ENCODE measurements around the gene SNRNP70.
A peak's percentile ranks its signal among the peaks of the same experiment; 100 is the strongest.

The SNRNP70 gene

DNA sequence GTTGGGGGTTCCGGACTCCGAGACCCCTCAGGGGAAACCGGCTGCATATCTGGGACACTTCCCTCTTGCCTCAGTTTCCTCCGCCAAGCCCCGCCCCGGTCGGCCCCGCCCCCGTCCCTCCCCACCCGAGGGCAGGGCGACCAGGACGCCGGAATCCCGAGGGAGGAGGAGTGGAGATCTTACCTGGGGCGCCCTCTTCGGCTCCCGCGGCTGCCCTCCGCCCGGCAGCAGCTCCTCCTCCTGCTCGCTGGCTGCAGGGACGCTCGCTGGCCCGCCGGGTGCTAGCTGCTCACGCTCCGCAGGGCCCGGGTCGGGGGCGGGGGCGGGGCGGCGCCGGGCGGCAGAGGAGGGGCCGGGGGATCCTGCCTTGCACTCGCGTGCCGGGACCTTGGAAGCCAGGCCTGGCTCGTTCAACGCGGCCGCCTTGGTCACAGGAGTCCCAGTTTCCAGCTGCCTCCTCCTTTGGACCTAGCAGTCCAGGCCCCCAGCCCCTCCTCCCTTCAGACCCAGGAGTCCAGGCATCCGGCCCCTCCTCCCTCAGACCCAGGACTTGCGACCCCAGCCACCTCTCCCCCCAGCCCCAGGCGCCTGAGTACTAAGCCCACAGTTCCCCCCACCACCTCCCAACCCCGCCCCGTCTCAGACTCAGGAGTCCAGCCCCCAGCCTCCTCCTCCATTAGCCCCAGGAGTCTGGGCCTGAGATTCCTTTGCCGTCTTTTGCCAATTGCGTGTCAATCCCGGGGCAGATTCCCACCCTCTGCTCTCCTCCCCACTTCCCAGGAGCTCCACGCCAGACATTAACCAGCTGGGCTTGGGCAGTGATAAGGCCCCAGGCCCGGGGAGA is 20.3 kb upstream of the SNRNP70 start, which contains the start of gene NTF4:
NTF4 (minus strand) TSS at position 51 of the 844 bp plus-strand sequence. CDS start 2,821 bp downstream, outside the sequence.
- peak; percentile 56 for DNase-seq (ENCODE audit: low read depth, low spot score)

DNA sequence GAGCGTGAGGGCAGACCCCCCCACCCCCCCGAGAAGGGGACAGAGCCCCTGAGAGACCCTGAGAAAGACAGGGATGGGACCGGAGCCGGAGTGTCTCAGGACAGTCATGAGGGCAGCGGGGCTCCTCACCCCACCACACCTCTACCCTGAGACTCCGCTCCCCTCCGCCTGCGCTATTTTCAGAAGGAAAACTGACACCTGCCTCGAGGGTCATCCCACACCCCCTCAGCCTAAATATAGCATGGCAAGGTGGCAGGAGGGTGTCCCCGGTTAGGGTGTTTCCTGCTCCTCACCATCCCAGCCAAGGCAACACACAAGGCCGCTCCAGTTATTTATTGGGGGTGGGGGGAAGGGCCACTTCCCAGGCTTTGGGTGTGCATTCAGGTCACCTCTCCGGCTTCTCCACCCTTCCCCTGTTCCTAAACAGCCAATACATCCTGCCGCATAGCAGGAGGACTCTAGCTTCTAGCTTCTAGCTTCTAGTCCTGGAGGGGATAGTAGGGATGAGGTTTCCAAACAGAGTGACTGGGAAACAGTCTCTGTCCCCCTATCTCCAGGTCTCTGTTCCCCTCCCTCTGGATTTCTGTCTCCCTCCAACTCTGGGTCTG is 19.2 kb upstream of the SNRNP70 start:
- DNase-seq (ENCODE audit: low read depth, low spot score): no peak

DNA sequence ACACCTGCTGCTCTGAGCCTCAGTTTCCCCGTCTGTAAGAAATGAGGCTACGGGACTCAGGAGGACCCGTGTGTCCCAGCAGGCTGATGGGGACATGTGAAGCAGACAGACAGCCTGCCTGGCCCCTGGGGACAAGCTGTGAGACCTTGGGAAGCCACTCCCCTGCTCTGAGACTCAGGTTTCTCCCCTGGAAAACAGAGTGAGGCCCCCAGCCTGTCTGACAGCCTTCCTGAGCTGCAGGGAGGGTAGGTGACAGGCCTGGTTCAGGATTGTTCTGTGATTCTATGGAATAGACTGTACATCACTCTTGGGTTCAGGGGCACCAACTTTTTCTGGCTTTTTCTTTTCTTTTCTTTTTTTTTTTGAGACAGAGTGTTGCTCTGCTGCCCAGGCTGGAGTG is 17.7 kb upstream of the SNRNP70 start:
- no peak for DNase-seq (ENCODE audit: low read depth, low spot score)

DNA sequence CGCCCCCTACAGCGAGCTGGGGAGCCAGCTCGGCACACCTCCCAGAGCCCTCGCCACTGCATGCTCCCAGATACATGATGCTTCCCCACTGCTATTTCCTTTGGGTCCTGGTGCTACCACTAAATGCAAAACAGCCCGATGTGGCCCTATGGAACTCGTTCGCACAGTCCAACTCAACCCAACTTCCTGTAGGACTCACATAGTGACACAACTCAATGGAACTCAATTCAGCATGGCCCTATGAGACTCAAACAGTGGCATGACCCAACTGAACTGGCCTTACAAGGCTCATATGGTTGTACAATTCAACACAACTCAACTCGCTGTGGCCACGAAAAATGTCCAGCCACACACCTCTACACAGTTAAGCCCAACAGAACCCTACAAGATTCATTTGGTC is 16.2 kb upstream of the SNRNP70 start:
- no peak for DNase-seq (ENCODE audit: low read depth, low spot score)

DNA sequence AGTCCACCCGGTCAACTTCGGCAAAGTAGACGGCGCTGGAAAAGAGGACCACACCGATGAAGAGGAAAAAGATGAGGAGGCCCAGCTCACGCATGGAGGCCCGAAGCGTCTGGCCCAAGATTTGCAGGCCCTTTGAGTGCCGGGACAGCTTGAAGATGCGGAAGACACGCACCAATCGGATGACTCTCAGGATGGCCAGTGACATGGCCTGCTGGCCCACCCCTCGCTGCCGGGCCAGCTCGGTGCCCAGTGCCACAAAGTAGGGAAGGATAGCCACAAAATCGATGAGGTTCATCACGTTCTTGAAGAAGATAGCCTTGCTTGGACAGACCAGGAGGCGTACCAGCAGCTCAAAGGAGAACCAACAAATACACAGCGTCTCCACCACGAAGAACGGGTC is 14.8 kb upstream of the SNRNP70 start:
- no peak for DNase-seq (ENCODE audit: low read depth, low spot score)

DNA sequence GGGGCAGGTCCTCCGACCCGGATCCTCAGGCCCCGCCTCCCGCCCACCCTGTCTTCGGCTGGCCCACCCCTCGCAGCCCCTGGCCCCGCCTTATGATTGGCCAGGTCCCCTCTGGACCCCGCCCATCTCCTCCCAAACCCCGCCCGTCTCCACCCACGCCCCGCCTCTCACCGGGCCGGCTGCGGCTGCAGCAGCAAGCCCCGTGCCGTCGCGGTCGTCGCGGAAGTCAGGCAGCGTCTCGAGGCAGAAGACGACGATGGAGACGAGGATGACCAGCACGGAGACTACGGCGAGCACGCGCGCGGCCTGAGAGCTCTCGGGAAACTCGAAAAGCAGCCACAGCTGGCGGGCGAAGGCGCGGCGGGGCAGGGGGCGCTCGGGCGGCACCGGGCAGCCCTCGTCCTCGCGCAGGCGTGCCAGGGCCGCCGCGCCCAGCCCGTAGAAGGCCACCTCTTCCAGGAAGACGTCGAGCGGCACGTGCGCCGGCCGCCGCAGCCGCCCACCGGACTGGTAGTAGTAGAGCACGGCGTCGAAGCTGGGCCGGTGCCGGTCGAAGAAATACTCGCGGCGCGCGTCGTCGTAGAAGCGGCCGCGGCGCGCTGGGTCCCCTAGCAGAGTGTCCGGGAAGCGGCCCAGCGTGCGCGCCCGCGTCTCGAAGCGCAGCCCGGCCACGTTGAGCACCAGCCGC is 13.2 kb upstream of the SNRNP70 start:
- peak; percentile 70 for DNase-seq (ENCODE audit: low read depth, low spot score)

DNA sequence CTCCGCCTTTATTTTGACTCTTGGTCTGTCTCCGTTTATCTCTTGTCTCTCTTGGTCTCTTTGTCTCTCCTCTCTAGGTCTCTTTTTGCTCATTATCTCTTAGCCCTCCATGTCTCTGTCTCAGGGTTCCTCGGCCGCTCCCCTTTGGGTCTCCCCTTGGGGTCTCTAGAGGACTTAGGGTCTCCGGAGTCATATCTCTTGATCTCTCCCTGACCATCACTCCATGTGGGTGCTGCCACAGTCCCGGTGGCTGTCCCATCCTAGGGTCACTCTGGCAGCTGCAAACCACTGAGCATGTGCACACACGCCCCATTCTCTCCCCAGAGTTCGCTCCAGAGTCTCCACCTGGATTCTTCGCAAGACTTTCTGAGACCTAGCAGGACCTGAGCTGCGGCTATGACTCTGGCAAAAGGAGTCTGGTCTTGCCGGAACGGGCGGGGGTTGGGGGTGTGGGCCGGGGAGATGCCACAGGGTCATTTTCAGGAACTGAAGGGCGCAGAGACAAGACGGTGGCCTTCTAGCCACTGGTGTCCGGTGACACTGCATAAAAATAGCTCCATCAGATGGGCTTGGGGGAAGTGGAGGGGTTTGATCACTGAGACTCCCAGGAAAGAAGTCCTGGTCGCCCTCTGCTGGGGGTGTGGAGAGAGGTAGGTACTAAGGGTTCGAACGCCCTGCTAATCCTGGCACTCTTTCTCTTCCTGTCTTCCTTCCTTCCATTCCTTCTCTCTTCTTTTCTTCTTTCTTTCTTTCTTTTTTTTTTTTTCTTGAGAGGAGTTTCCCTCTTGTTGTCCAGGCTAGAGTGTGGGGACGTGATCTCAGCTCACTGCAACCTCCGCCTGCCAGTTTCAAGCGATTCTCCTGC is 11.5 kb upstream of the SNRNP70 start:
- peak; percentile 70 for DNase-seq (ENCODE audit: low read depth, low spot score)

DNA sequence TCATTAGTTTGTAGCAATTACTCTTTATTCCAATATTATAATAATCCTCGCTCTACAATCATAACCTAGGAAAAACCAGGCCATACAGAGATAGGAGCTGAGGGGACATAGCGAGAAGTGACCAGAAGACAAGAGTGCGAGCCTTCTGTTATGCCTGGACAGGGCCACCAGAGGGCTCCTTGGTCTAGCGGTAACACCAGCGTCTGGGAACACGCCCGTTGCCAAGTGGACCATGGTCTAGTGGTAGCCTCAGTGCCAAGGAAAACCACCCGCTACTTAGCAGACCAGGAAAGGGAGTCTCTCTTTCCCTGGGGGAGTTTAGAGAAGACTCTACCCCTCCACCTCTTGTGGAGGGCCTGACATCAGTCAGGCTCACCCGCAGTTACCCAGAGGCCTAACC is 10.4 kb upstream of the SNRNP70 start:
- peak; percentile 55 for DNase-seq (ENCODE audit: low read depth, low spot score)

DNA sequence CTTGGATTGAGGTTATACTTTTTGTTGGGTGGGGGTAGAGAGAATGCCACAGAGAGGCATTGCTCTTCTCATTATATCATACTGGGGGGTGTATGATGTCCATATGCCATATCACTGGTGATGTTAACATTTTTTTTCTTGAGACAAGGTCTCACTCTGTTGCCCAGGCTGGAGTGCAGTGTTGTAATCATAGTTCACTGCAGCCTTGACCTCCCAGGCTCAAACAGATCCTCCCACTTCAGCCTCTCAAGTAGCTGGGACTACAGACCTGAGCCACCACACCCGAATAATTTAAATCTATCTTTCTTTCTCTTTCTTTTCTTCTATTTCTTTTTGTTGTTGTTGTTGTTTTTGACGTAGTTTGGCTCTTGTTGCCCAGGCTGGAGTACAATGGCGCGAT is 4.9 kb upstream of the SNRNP70 start:
- no peak for DNase-seq (ENCODE audit: low read depth, low spot score)

DNA sequence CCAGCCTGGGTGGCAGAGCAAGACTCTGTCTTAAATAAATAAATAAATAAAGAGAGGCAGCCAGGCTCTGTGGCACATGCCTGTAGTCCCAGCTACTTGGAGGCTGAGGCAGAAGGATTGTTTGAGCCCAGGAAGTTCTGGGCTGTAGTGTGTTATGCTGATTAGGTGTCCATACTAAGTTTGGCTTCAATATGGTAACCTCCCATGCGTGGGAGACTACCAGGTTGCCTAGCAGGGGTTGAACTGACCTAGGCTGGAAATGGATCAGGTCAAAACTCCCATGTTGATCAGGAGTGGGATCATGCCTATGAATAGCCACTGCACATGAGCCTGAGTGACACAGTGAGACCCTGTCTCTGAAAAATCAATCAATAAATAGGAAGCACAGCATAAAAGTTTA is 4.0 kb upstream of the SNRNP70 start:
- no peak for DNase-seq (ENCODE audit: low read depth, low spot score)

DNA sequence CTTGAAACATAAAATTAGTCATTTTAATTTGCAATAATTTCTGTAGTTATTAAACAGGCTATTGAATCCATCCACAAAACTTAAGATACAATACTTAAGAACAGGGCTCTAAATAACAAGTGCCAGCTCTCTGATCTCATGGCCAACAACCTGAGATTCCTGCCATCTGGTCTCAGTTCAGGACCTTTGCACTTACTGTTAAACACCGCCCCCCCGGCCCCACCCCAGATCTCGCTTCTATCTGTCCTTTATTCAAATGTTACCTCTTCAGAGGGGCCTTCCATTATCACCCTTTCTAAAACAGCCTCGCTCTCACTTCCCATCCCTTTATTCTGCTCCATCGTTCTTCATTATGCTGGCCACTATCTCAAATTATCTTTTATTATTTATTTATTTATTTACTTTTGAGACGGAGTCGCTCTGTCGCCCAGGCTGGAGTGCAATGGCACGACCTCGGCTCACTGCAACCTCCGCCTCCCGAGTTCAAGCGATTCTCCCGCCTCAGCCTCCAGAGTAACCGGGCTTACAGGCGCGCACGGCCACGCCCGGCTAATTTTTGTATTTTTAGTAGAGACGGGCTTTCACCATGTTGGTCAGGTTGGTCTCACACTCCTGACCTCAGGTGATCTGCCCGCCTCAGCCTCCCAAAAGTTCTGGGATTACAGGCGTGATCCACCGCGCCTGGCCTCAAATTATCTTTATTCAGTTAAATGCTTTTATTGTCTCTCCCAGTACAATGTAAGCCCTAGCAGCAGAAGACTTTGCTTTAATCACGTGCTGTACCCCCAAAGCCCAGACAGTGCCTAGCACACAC is 838 bp upstream of the SNRNP70 start:
- no peak for DNase-seq (ENCODE audit: low read depth, low spot score)

DNA sequence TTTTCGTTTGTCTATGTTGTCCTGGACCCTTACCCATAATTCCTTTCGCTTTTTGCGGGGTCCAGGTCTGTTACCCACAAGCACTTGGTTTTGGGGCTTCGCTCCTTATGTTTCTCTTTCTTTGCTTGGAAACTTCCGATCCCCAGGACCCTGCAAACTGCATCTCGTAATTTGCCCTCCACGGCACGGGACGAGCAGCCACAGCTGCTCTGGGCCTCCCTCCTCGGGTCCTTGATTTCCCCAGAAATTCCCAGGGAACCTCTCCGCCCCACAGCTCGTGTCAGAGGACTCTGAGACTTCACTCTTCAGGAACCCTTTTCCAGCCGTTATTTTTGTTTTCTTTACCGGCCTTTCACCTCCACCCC is 599 bp downstream of the SNRNP70 start:
- DNase-seq (ENCODE audit: low read depth, low spot score): no peak

DNA sequence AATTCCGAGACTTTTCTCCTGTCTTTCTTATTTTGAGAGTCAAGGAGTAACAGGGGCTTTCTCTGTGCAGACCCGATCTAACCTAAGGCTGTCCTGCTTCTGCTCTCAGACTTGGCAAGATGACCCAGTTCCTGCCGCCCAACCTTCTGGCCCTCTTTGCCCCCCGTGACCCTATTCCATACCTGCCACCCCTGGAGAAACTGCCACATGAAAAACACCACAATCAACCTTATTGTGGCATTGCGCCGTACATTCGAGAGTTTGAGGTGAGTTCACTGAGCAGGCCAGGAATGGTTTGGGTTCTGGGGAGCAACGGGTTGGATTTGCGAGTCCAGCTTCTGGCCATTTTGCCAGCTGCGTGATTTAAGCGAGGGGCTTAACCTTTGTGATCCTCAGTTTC is 1.0 kb downstream of the SNRNP70 start:
- no peak for DNase-seq (ENCODE audit: low read depth, low spot score)

DNA sequence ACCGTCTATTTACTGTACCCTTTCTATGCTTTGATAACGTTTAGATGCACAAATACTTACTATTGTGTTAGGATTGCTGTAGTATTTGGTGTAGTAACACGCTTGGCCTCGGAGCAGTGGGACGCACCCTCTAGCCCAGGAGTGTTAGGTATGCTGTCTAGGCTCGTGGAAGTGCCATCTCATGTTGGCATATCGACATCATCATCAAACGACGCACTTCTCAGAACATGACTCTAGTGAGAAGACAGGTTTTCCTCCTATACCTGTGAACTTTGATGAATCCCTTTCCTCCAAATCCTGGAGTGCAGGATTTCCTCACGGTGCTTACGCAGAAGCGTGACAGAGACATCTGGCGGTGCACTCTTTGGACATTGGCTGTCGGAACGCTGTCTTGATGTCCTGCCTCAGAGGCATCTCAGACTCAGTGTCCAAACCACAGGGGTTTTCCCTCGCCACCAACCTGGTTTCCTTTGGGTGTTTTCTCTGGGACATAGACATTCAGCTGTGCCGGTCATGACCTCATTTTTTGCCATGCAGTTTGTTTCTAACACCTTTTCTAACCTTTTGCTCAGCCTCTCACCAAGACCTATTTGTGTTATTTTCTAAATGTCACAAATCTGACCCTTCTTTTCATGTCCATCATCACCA is 6.3 kb downstream of the SNRNP70 start:
- DNase-seq (ENCODE audit: low read depth, low spot score): no peak

DNA sequence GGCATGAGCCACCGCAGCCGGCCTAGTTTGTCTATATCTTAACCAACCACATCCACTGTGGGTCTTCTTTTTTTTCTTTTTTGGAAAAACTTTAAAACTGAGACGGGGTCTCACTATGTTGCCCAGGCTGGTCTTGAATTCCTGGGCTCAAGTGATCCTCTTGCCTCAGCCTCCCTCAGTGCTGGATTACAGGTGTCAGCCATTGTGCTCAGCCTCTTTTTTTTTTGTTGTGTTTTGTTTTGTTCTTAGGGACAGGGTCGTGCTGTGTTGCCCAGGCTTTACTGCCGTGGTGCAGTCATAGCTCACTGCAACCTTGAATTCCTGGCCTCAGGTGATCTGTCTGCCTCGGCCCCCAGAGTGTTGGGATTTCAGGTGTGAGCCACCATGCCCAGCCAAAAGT is 7.4 kb downstream of the SNRNP70 start:
- no peak for DNase-seq (ENCODE audit: low read depth, low spot score)

DNA sequence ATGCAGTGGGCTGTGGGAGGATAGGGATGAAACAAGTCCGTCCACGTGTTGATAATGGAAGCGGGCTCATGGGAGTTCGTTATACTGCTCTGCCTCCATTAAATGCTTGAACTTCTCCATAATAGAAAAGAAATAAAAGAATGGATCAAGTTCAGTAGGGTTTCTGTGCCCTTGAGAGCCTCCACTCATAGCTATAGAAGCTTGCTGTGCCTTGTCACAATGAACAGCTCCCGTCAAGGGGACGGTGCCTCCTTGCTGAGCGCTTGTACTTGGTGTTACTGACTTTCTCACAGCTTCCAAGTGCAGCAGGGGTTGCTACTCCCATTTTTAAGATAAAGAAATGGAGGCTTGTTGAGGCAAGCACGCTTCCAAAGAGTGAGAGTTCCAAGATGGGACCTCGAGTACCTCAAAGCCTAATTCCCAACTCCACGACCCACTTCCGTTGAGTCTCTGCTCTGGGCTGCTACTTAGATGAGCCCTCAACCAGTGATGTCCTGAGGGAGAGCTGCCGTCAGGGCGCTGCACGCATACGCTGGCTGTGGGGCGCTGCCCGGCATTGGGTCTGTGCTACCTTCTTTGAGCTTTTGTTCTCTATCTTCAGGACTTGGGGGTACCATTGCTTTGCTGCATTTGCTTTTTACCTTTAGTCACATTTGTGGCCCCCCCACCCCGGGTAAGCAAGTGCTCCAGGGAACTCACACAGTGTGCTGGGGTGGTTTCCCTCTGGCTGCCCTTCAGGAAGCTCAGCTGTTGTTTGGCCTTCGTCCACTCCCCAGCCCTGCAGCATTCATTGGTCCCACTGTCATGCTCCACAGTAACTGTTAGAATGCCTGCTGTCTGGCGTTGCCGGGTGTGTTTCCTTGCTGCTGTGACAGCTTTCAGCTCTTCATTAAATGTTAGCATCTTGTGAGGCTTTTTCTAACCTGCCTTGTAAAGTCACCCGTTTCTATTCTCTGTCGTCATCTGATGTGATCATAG is 9.5 kb downstream of the SNRNP70 start:
- DNase-seq (ENCODE audit: low read depth, low spot score): no peak

DNA sequence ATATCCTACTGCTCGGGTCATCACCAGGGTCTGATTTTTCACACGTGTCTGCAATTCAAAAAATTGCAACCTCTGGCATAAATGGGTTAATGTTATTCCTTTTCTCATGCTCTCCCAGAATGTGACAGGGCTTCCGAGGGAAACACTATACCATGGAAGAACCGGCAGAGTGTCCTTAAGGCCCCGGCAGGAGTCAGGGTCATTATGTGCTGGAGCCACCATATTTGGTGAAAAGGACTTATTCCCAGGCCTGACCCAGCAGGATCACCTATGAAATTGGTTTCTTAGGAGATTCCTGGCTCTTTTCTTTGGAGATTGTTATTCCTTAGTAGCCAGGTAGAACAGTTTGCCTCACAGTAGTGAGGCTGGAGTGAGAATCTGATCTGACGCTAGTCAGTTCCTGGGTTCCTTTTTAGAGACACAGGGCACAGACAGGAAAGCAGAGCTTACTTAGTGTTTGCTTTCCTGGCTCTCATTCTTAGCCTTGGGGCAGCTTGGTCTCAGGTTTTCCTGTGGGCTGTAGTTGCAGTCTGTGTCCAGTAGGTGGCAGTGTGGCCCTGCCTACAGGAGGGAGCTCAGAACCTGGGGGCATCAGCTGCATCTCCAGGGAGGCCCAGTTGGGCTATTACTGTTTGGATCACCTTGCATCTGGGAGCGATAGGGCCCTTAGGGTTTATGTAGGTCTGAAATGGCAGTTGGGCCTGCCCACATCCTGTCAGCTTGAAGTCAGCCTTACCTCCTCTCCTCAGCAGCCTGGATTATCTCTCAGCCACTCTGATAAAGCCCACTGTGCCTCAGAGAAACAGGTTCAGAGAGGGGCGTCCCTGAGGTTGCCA is 12.4 kb downstream of the SNRNP70 start:
- peak; percentile 96 for DNase-seq (ENCODE audit: low read depth, low spot score)

DNA sequence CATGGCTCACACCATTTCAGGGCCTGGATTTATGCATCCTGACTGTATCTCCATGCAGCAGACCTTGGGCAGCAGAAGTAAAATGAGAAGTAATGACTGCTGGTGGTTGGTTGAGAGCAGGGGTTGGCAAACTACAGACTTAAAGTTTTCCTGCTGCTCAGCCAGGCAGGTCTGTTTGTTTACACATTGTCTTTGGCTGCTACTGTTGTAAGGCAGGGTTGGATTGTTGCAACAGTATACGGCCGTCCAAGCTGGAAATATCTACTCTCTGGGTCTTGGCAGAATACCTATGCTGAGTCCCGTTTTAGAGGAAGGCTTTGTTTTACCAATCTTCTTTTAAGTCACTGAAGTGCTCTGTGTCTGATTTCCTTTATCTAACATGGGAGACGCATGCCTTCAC is 13.5 kb downstream of the SNRNP70 start:
- DNase-seq (ENCODE audit: low read depth, low spot score): no peak
